BLaER1 (cell line): ENCODE data around the gene KRT27.
"Not testable (repeated sequence)": the region's sequence is repeated elsewhere in the genome, so short reads cannot be mapped to it uniquely, and the experiment has no call there.

Experiments used
- H3K27ac ChIP-seq: shearing (Covaris generic); formaldehyde crosslinking; 2 replicates; pipeline ENCODE4 v1.8.1; 2022
- H3K27me3 ChIP-seq: shearing (Covaris generic); formaldehyde crosslinking; 2 replicates; pipeline ENCODE4 v1.8.1; 2022
- H3K36me3 ChIP-seq: shearing (Covaris generic); formaldehyde crosslinking; 2 replicates; pipeline ENCODE4 v1.8.1; 2022
- H3K4me1 ChIP-seq: shearing (Covaris generic); formaldehyde crosslinking; 2 replicates; pipeline ENCODE4 v1.8.1; 2022
- H3K4me2 ChIP-seq: shearing (Covaris generic); formaldehyde crosslinking; 2 replicates; pipeline ENCODE4 v1.8.1; 2022
- H3K4me3 ChIP-seq: shearing (Covaris generic); formaldehyde crosslinking; 2 replicates; pipeline ENCODE4 v1.8.1; 2022
- H3K9ac ChIP-seq: shearing (Covaris generic); formaldehyde crosslinking; 2 replicates; pipeline ENCODE4 v1.8.1; 2022
- H3K9me3 ChIP-seq: shearing (Covaris generic); formaldehyde crosslinking; 2 replicates; pipeline ENCODE4 v1.8.1; 2022
- H4K20me1 ChIP-seq: shearing (Covaris generic); formaldehyde crosslinking; 2 replicates; pipeline ENCODE4 v1.8.1; 2022
- Cebpa-rat ChIP-seq: shearing (Covaris generic); IDR thresholded peaks from 2 replicates; pipeline ENCODE4 v1.8.1; 2022

Gene KRT27

GRCh38 chr17:40765657-40766056 is 16.7 kb downstream of the KRT27 start:
- Histone ChIP-seq H3K36me3 (no peaks in the 10 kb centered on the region), H4K20me1 (no peaks in the 10 kb centered on the region), H3K9ac (no peak overlapping the region), H3K4me2 (no peak overlapping the region), H3K9me3 (peaks cover 37% of the 10 kb centered on the region), H3K4me1 (no peaks in the 10 kb centered on the region), H3K4me3 (no peak overlapping the region), H3K27me3 (no peaks in the 10 kb centered on the region), H3K27ac (no peak overlapping the region)
- no peak for TF ChIP-seq Cebpa-rat

- H3K9ac ChIP-seq: no peak overlapping the region
- H4K20me1 ChIP-seq: no peaks in the 10 kb centered on the region
- H3K4me1 ChIP-seq: no peaks in the 10 kb centered on the region
- no peak overlapping the region for H3K27ac ChIP-seq
- no peak overlapping the region for H3K4me3 ChIP-seq
- peaks cover 50% of the 10 kb centered on the region for H3K9me3 ChIP-seq
- no peak for TF ChIP-seq Cebpa-rat
- no peaks in the 10 kb centered on the region for H3K36me3 ChIP-seq
- H3K4me2 ChIP-seq: no peak overlapping the region
- H3K27me3 ChIP-seq: no peaks in the 10 kb centered on the region
Observed at GRCh38 chr17:40763752-40764151, 18.6 kb downstream of the KRT27 start.

DNA sequence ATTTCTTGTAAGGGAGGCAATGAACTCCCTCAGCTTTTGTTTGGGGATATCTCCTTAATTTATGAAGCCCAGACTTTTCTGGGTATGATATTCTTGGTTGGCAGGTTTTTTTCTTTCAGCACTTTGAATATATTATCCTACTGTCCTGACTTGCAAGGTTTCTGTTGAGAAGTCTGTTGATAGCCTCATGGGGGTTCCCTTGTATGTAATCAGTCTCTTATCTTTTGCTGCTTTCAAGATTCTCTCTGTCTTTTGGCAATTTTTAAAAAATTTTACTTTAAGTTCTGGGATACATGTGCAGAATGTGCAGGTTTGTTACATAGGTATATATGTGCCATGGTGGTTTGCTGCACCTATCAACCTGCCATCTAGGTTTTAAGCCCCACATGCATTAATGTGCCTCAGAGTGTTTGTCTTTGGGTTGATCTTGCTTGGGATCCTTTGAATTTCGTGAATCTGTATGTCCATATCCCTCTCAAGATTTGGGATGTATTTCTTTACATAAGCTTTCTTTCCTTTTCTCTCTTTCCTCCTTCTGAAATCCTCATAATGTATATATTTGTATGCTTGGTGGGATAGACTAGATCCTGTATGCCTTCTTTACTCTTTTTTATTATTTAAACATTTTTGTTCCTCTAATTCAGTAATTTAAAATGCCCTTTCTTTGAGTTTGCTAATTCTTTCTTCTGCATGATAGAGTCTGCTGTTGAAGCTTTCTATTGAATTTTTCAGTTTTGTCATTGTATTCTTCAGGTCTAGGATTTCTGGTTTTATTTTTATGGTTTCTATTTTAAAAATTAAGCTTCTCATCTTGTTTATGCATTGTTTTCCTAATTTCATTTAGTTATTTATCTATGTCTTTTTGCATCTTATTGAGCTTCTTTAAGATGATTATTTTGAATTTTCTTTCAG is 22.0 kb downstream of the KRT27 start:
- Histone ChIP-seq H3K27ac (no peak overlapping the region), H3K9me3 (peaks cover 50% of the 10 kb centered on the region), H3K4me1 (no peaks in the 10 kb centered on the region), H3K9ac (no peak overlapping the region), H4K20me1 (no peaks in the 10 kb centered on the region), H3K27me3 (no peaks in the 10 kb centered on the region), H3K4me3 (no peak overlapping the region), H3K36me3 (no peaks in the 10 kb centered on the region), H3K4me2 (no peak overlapping the region)
- TF ChIP-seq Cebpa-rat: no peak

- H3K4me1 ChIP-seq: no peaks in the 10 kb centered on the region
- H3K36me3 ChIP-seq: no peaks in the 10 kb centered on the region
- peaks cover 9% of the 10 kb centered on the region for H3K9me3 ChIP-seq
- H3K4me2 ChIP-seq: no peak within 1 kb of the TSS
- H3K4me3 ChIP-seq: no peak within 1 kb of the TSS
- H3K27me3 ChIP-seq: no peaks in the 10 kb centered on the region
- H3K9ac ChIP-seq: no peak within 1 kb of the TSS
- H3K27ac ChIP-seq: no peak within 1 kb of the TSS
- no peaks in the 10 kb centered on the region for H4K20me1 ChIP-seq
- TF ChIP-seq Cebpa-rat: no peak
Observed at GRCh38 chr17:40755231-40755630, 27.1 kb downstream of the KRT27 start, which contains the start of gene KRT25. TSS of gene KRT25 (minus strand) at chr17:40755331. CDS start at chr17:40755271, 60 bp downstream.

- H3K27ac ChIP-seq: no peak overlapping the region
- H3K4me1 ChIP-seq: no peaks in the 10 kb centered on the region
- no peak overlapping the region for H3K4me3 ChIP-seq
- H3K9me3 ChIP-seq: peaks cover 1% of the 10 kb centered on the region; the same call in 1 of the 2 replicates
- H3K27me3 ChIP-seq: no peaks in the 10 kb centered on the region
- no peak overlapping the region for H3K4me2 ChIP-seq
- no peaks in the 10 kb centered on the region for H4K20me1 ChIP-seq
- no peak for TF ChIP-seq Cebpa-rat
- no peak overlapping the region for H3K9ac ChIP-seq
- H3K36me3 ChIP-seq: no peaks in the 10 kb centered on the region
Observed at GRCh38 chr17:40753804-40754203, 28.5 kb downstream of the KRT27 start.

- H3K27ac ChIP-seq: no peak overlapping the region
Observed at GRCh38 chr17:40751065-40751464, 31.3 kb downstream of the KRT27 start.

GRCh38 chr17:40750391-40750790 is 32.0 kb downstream of the KRT27 start:
- no peak overlapping the region for H3K27ac ChIP-seq
- no peak overlapping the region for H3K9ac ChIP-seq
- H3K4me2 ChIP-seq: no peak overlapping the region
- H3K4me3 ChIP-seq: no peak overlapping the region
- H3K27me3 ChIP-seq: no peaks in the 10 kb centered on the region
- no peaks in the 10 kb centered on the region for H3K36me3 ChIP-seq
- peaks cover 4% of the 10 kb centered on the region; the same call in 1 of the 2 replicates for H3K9me3 ChIP-seq
- TF ChIP-seq Cebpa-rat: no peak
- no peaks in the 10 kb centered on the region for H4K20me1 ChIP-seq
- H3K4me1 ChIP-seq: no peaks in the 10 kb centered on the region

More at GRCh38 chr17:40751065-40751464, 31.3 kb downstream of the KRT27 start:
- Histone ChIP-seq H3K4me1 (no peaks in the 10 kb centered on the region), H3K4me2 (no peak overlapping the region), H3K9me3 (peaks cover 4% of the 10 kb centered on the region; the same call in 1 of the 2 replicates), H3K27me3 (no peaks in the 10 kb centered on the region), H3K9ac (no peak overlapping the region), H3K36me3 (no peaks in the 10 kb centered on the region), H4K20me1 (no peaks in the 10 kb centered on the region), H3K4me3 (no peak overlapping the region)
- no peak for TF ChIP-seq Cebpa-rat

DNA sequence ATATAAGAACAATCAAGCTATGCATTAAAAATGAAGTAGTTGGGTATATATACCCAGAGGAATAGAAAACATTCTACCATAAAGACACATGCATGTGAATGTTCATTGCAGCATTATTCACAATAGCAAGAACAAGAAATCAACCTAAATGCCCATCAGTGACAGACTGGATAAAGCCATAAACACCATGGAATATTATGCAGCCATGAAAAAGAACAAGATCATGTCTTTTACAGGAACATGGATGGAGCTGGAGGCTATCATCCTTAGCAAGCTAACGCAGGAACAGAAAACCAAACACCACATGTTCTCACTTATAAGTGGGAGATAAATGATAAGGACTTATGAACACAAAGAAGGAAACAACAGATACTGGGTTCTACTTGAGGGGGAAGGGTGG is 33.7 kb downstream of the KRT27 start:
- H3K9me3 ChIP-seq, H3K36me3 ChIP-seq, H3K27ac ChIP-seq, H3K4me1 ChIP-seq, H3K9ac ChIP-seq, H4K20me1 ChIP-seq, H3K4me2 ChIP-seq, H3K4me3 ChIP-seq, H3K27me3 ChIP-seq: not testable (repeated sequence)

GRCh38 chr17:40738553-40738952 is 43.8 kb downstream of the KRT27 start:
- H4K20me1 ChIP-seq: no peaks in the 10 kb centered on the region
- no peak overlapping the region for H3K27ac ChIP-seq
- H3K27me3 ChIP-seq: no peaks in the 10 kb centered on the region
- H3K9me3 ChIP-seq: peaks cover 18% of the 10 kb centered on the region
- no peaks in the 10 kb centered on the region for H3K36me3 ChIP-seq
- no peak overlapping the region for H3K4me2 ChIP-seq
- no peaks in the 10 kb centered on the region for H3K4me1 ChIP-seq
- no peak for TF ChIP-seq Cebpa-rat
- no peak overlapping the region for H3K9ac ChIP-seq
- no peak overlapping the region for H3K4me3 ChIP-seq

DNA sequence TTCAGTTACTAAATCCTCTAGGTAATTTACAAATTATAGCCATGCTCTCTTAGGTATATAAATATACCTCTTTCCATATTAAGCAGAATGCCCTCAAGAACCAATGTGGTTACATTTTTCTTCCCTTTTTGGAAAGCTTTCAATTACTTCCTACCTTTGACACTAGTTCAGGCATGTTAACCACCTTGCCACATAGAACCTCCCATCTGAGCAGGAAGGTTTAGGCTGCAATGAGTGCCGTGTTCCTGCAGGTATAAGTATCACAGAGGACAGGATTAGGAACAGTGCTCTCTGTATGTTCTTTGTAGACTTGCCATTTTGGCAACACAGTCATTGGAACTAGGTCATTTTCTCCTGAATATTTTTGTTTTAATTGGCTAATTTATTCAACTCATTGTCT is 47.3 kb downstream of the KRT27 start:
- H3K4me1 ChIP-seq: no peaks in the 10 kb centered on the region
- no peaks in the 10 kb centered on the region for H3K36me3 ChIP-seq
- no peak overlapping the region for H3K4me2 ChIP-seq
- no peaks in the 10 kb centered on the region for H4K20me1 ChIP-seq
- H3K9me3 ChIP-seq: no peaks in the 10 kb centered on the region
- TF ChIP-seq Cebpa-rat: no peak
- no peak overlapping the region for H3K27ac ChIP-seq
- no peaks in the 10 kb centered on the region for H3K27me3 ChIP-seq
- H3K4me3 ChIP-seq: no peak overlapping the region
- no peak overlapping the region for H3K9ac ChIP-seq
